HCT116 (cell line): ENCODE measurements around the gene LHFPL6. TPM values are rescaled to one million over a fixed set of nuclear protein-coding genes. Genes with fewer than 3 reads are reported as not detected.

Experiments
- ATAC-seq: fragments of 200-7000 bp; cut with Tn5 transposase; 2 replicates; pipeline ENCODE4 v1.9.1; 2020; ENCODE audit warnings: mild to moderate bottlenecking, moderate library complexity
- BruUV-seq: library from RNA; stranded (reverse); fragments of 400-500 nt; replicated peaks from 2 replicates; lab custom pipeline; 2021; lab: Mats Ljungman, UMichigan
- CTCF ChIA-PET: fragments of 300-600 bp; sonication (Branson Sonifier 250); formaldehyde crosslinking; loops from one replicate; lab custom pipeline; 2021; ENCODE audit warnings: antibody characterized with exemption; lab: Charles Lee
- POLR2A ChIA-PET: fragments of 300-600, 350-600 bp; sonication (Branson Sonifier 250); formaldehyde crosslinking; loops from one replicate; lab custom pipeline; 2021; ENCODE audit warnings: antibody characterized with exemption; lab: Charles Lee
- RAD21 ChIA-PET, 2 experiments: fragments of 300-600 bp; sonication (Branson Sonifier 250); formaldehyde crosslinking; loops; one replicate each; lab custom pipeline; 2023; ENCODE audit warnings: low total read pairs in 2 of 2; ENCODE audit not compliant: uncharacterized antibody in 2 of 2, unreplicated experiment in 2 of 2, low non-redundant PET in 1 of 2; lab: Charles Lee
- DNase-seq: peaks from one replicate; pipeline ENCODE4 v3.0.0-alpha.2; 2010; ENCODE audit warnings: low read depth, low spot score
- H2AFZ ChIP-seq: fragments of 200-600 bp; shearing (Covaris generic), sonication (generic); 2 replicates; pipeline ENCODE4 v1.6.1; 2017; ENCODE audit warnings: low read depth, mixed run types, mixed read lengths, antibody characterized with exemption, low read length; ENCODE audit not compliant: poor library complexity, severe bottlenecking
- H3K27ac ChIP-seq: 2 replicates; pipeline ENCODE4 v1.5.1; 2012; ENCODE audit warnings: low read depth, low read length
- H3K27me3 ChIP-seq: fragments of 200-600 bp; sonication (generic); 2 replicates; pipeline ENCODE4 v1.6.1; 2016; ENCODE audit warnings: mixed run types, low read length, mixed read lengths; ENCODE audit not compliant: insufficient read depth
- H3K36me3 ChIP-seq, 2 experiments: fragments of 200-500 bp in 1 of 2; fragments of 200-600 bp in 1 of 2; sonication (Bioruptor generic) in 1 of 2; sonication (generic) in 1 of 2; 2 replicates each; pipeline versions ENCODE4 v1.5.1 to v1.6.1; 2014 to 2016; ENCODE audit warnings: low read length in 2 of 2, inconsistent platforms in 1 of 2, mixed read lengths in 1 of 2, mixed run types in 1 of 2; ENCODE audit not compliant: insufficient read depth in 2 of 2, control insufficient read depth in 1 of 2
- H3K4me1 ChIP-seq, 2 experiments: fragments of 200-600 bp in 1 of 2; sonication (generic) in 1 of 2; 2 replicates each; pipeline versions ENCODE4 v1.5.1 to v1.6.1; 2012 to 2017; ENCODE audit warnings: low read length in 2 of 2, inconsistent platforms in 1 of 2, mild to moderate bottlenecking in 1 of 2, mixed read lengths in 1 of 2, mixed run types in 1 of 2, moderate library complexity in 1 of 2; ENCODE audit not compliant: insufficient read depth in 2 of 2, control insufficient read depth in 1 of 2
- H3K4me2 ChIP-seq: fragments of 200-600 bp; sonication (generic); 2 replicates; pipeline ENCODE4 v1.6.1; 2017; ENCODE audit warnings: mixed run types, low read length, mixed read lengths
- H3K4me3 ChIP-seq, 2 experiments: fragments of 200-600 bp in 1 of 2; sonication (generic) in 1 of 2; replicated peaks in 1 of 2; 2 replicates each; pipeline ENCODE4 v1.5.1; 2011 to 2016; ENCODE audit warnings: low read length in 2 of 2, control low read depth in 1 of 2, low read depth in 1 of 2, mild to moderate bottlenecking in 1 of 2, mixed read lengths in 1 of 2, mixed run types in 1 of 2
- H3K79me2 ChIP-seq: fragments of 200-600 bp; sonication (generic); 2 replicates; pipeline ENCODE4 v1.6.1; 2017; ENCODE audit warnings: mild to moderate bottlenecking, mixed run types, low read length, moderate library complexity, mixed read lengths; ENCODE audit not compliant: insufficient read depth
- H3K9ac ChIP-seq: fragments of 200-600 bp; sonication (generic); 2 replicates; pipeline ENCODE4 v1.6.1; 2016; ENCODE audit warnings: low read length, mixed read lengths
- H3K9me2 ChIP-seq: fragments of 200-600 bp; sonication (generic), shearing (Covaris generic); 2 replicates; pipeline ENCODE4 v1.6.1; 2017; ENCODE audit warnings: mixed run types, mild to moderate bottlenecking, moderate library complexity; ENCODE audit not compliant: insufficient read depth
- H3K9me3 ChIP-seq, 2 experiments: fragments of 200-500 bp in 1 of 2; fragments of 200-600 bp in 1 of 2; sonication (Bioruptor generic) in 1 of 2; sonication (generic) in 1 of 2; 2 replicates each; pipeline ENCODE4 v1.6.1; 2014 to 2017; ENCODE audit warnings: low read length in 2 of 2, mixed read lengths in 2 of 2, inconsistent platforms in 1 of 2, low read depth in 1 of 2, mild to moderate bottlenecking in 1 of 2, mixed run types in 1 of 2, moderate library complexity in 1 of 2; ENCODE audit not compliant: control insufficient read depth in 1 of 2, insufficient read depth in 1 of 2
- H4K20me1 ChIP-seq: fragments of 200-600 bp; sonication (generic), shearing (Covaris generic); 2 replicates; pipeline ENCODE4 v1.6.1; 2017; ENCODE audit warnings: mixed run types, mild to moderate bottlenecking, moderate library complexity; ENCODE audit not compliant: insufficient read depth
- CEBPB ChIP-seq: IDR thresholded peaks from 2 replicates; pipeline ENCODE4 v1.6.1; 2012; ENCODE audit warnings: low read depth
- EZH2 ChIP-seq: fragments of 200-600 bp; sonication (generic); IDR thresholded peaks from 2 replicates; pipeline ENCODE4 v1.6.1; 2017; ENCODE audit warnings: antibody characterized with exemption, mixed run types
- EZH2phosphoT487 ChIP-seq: fragments of 200-600 bp; IDR thresholded peaks from 2 replicates; pipeline ENCODE4 v1.6.1; 2018; ENCODE audit warnings: antibody characterized with exemption, borderline replicate concordance
- FOSL1 ChIP-seq: IDR thresholded peaks from 2 replicates; pipeline ENCODE4 v1.6.1; 2012; ENCODE audit warnings: low read depth
- POLR2A ChIP-seq: IDR thresholded peaks from 2 replicates; pipeline ENCODE4 v1.7.0; 2011; ENCODE audit warnings: borderline replicate concordance; ENCODE audit not compliant: insufficient read depth, insufficient read length; ENCODE audit errors: extremely low read depth
- REST ChIP-seq: IDR thresholded peaks from 2 replicates; pipeline ENCODE4 v1.6.1; 2012; ENCODE audit warnings: low read depth
- YY1 ChIP-seq: IDR thresholded peaks from 2 replicates; pipeline ENCODE4 v1.6.1; 2011; ENCODE audit warnings: low read length, low read depth, moderate library complexity, mild to moderate bottlenecking; ENCODE audit not compliant: insufficient replicate concordance; ENCODE audit errors: extremely low read depth
- ZFX ChIP-seq: fragments of 450-650 bp; IDR thresholded peaks from 2 replicates; pipeline ENCODE4 v1.6.1; 2017
- intact Hi-C: fragments of 100-400 bp; cut with micrococcal nuclease; formaldehyde crosslinking; loops from 2 replicates; pipeline ENCODE4 v1.10.0; 2022
- total RNA-seq: library from RNA; stranded (reverse); gene quantifications from one replicate; pipeline ENCODE4 v1.2.1, GENCODE V29; 2021; ENCODE audit not compliant: unreplicated experiment

Gene LHFPL6
- total RNA-seq, 1 experiment from 2014 or later, result 0.22 TPM

GRCh38 chr13:39463611-39464010 lies 139.4 kb downstream of the LHFPL6 start (continued):
- no peak for TF ChIP-seq POLR2A
- no peak for TF ChIP-seq EZH2phosphoT487
- TF ChIP-seq FOSL1, result no peak
- no peak for TF ChIP-seq YY1
- no peak for TF ChIP-seq CEBPB

GRCh38 chr13:39462906-39463305 lies 140.1 kb downstream of the LHFPL6 start:
- no peak overlapping the region for H3K27ac ChIP-seq
- peaks cover 40% of the 10 kb centered on the region for H3K27me3 ChIP-seq
- CTCF ChIA-PET, result no interaction called here
- no TSS peak for BruUV-seq
- ATAC-seq (no peak), DNase-seq (no peak)
- no peak overlapping the region for H2AFZ ChIP-seq
- RAD21 ChIA-PET, result no interaction called here
- H3K4me1 ChIP-seq, result no peaks in the 10 kb centered on the region
- no peaks in the 10 kb centered on the region for H4K20me1 ChIP-seq
- no peak overlapping the region for H3K4me2 ChIP-seq
- H3K79me2 ChIP-seq, result no peaks in the 10 kb centered on the region
- no peak overlapping the region for H3K4me3 ChIP-seq
- intact Hi-C loops, result no loop called here
- H3K36me3 ChIP-seq, result no peaks in the 10 kb centered on the region
- POLR2A ChIA-PET, result no interaction called here
- H3K9me3 ChIP-seq, result no peaks in the 10 kb centered on the region
- TF ChIP-seq ZFX (no peak), EZH2phosphoT487 (no peak), EZH2 (no peak), REST (no peak)
- no peaks in the 10 kb centered on the region for H3K9me2 ChIP-seq
- no peak overlapping the region for H3K9ac ChIP-seq
